ENCODE data around the gene CLDN24.

CLDN24 gene

DNA sequence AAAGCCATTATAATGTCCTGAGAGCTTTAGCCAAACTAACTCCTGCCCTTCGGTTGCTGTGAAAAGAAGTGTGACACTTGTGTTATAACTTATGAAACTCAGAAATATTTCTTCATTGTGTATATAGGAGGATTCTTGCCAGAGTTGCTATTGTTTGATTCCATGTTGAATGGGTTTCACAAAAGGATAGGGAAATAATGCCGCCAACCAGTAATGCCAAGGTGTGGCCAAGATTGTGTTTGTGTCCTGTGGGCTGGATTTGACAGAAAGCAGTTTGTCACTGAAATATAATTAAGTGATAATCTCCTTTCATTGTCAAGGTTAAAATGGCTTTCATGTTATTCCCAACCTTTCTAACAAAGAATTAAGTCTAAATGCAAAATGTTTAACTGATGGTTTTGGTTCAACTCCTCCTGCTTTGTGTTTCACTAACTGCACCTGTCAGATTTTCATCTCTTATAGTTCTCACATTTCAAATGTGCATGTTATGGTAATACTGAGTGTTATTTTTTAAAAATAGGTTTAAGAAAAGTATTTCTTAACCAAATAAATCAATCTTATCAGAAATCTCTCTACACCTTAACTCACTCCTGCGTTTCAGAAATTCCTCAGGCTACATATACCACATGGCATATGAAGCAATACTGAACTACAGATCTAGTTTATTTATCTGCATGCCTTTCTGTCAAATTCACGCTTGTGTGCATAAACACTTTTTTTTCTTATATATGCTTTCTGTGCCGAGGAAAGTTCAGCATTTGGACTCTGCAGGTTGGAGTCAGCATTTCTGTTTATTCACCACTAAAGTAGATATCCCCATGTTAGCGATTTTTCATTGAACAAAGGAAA is 1.8 kb downstream of the CLDN24 start, which contains the start of gene CLDN22:
CLDN22 (minus strand) TSS at position 66 of the 849 bp plus-strand sequence; CDS start at position 8, 58 bp downstream.
- DNase-seq: no peak

DNA sequence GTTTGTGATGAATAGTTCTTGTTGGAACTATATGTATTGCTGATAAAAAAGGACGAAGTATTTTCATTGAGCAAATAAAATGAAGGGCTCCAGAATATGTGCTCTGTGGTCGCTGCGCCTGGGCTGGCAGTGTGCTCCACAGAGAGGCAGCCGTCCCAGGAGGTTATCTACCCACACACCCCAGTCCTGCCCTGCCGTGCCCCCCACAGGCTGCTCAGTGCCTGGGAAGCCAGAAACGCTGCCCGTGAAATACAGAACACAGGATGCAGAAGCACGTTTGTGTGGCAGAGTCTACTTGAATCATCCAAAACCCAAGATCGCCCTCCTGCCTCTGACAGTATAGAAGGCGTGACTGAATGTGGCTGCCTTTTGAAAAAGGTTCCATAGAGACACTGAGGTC is 3.6 kb downstream of the CLDN24 start:
- no peak for DNase-seq

- no peak for DNase-seq
These were observed 7.4 kb downstream of the CLDN24 start for GRCh38 chr4:183314806-183315205.

GRCh38 chr4:183314336-183314735 is 7.9 kb downstream of the CLDN24 start:
- no peak for DNase-seq

DNA sequence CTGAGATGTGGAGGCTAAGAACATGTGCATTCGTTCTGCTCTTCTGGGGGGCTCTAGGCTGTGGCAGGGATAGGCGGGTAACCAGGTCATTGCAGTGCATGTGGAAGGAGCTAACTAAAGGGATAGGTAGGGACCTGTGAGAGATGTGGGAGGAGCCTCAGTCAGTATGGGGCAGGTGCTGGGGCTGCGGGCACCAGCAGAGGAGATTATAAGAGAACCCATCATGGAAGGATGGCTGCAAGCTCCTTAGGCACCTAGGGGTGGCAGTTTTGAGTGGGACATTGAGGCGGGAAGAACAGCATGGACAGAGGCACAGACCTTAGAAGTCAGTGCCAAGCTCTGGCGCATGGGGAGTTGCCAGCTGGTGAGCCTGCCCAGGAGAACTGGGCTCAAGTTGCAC is 9.4 kb downstream of the CLDN24 start:
- no peak for DNase-seq

- no peak for DNase-seq
These were observed 15.4 kb downstream of the CLDN24 start for GRCh38 chr4:183306811-183307210.

DNA sequence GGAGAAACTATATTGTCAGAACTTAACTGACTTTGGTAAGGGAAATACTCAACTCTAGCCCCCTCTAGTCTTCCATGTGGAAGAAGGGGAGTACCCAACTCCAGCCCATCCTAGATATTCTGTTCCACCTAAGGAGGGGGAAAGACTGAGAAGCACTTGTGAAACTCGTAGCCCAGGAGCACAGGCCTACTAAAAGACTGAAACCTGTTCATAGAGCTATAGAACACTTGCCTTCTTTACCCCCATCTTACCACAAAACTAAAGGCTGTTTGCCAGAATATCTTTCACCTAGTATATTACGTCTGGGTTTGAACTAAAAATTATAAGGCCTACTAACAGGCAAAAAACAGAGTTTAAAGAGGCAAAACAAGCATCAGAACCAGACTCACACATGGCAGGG is 17.7 kb downstream of the CLDN24 start:
- no peak for DNase-seq

GRCh38 chr4:183304067-183304466 is 18.2 kb downstream of the CLDN24 start:
- DNase-seq: no peak

DNA sequence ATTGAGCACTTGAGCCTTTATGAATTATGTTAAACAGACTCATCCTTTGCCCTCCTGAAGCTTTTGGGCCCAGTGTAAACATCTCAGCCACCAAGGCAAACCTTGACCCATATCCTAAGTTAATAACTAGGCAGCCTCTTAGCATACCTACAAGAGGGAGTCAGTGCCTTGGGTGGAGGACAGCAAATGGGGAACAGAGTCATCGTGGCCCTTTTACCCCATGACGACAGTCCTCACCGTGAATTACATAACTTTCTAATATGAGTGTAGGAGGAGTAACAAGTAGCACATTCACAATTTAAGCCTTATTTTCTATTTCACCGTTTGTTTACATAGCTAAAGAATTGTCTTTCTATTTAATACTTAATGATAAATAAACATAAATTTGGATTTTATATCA is 18.9 kb downstream of the CLDN24 start:
- no peak for DNase-seq

DNA sequence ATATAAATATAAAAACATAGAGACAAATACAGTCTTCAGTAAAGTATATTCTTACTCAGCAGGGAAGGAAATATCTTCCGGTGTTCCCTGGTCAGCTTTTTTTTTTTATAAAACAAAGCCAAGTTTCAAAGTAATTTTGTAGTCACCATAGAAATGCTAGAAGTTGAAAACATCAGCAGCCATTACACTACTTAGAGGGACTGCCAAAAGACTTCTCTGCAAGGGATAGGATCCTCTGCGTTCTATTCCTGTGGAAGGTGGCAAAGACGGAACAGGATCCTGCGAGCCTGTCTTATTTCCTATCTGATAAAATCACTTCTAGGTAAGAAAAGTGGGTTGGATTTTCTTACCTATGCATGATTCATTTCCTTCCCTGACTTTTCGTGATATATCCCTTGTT is 21.6 kb downstream of the CLDN24 start:
- DNase-seq: no peak

DNA sequence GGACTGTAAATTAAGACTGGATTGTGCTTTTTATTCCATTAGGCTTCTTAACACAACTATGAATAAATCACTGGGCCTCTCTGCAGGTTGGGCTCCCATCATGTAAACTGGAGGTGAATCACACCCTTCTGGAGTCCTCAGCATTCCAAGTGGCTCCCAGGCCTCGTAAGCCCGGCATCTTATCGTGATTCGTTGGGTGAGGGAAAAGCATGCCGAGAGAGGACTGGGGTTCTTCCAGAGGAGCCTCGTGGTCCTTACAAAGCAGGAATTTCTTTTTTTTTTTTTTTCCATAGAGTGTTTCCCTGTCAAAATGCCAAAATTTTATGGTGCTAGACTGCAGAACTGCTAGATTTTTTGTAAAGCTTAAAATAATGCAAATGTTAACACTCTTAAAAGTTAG is 22.2 kb downstream of the CLDN24 start:
- DNase-seq: no peak

- DNase-seq: no peak
These were observed 22.8 kb downstream of the CLDN24 start for GRCh38 chr4:183299464-183299863.

DNA sequence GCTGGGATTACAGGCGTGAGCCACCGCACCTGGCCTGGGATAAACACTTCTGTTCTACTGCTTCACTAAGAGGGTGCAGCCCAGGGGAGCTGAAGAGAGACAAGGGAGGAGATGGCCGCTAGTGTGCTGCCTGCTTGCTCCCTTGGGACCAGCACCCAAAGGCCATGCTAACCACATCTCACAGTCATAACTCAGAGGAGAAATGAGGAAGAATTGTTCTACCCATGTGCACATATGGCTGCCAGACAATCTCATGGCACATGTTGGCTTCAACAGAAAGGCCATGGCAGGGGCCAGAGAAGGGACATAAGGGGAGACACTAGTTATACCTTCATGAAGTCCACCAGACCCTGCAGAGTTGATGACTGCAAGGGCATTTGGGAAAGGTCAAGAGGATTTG is 24.6 kb downstream of the CLDN24 start:
- DNase-seq: no peak

DNA sequence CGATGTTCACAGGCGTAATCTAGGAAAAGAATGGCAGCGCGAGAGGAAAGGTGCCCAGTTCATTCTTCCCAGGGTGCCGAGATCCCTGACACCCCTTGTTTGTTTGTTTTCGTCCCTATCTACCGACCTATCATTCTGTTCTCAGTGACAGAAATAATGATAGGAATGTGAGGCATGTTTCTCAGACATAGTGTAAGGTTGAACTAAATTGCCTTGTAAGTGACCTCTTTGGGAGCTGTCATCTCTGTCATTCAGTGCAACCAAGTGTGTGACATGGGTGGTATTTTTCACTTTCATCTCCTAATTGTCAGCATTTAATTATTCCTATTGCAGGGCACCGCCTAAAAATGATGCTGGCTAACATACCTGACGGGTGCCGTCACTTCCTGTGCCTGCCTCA is 26.5 kb downstream of the CLDN24 start:
- DNase-seq: no peak

DNA sequence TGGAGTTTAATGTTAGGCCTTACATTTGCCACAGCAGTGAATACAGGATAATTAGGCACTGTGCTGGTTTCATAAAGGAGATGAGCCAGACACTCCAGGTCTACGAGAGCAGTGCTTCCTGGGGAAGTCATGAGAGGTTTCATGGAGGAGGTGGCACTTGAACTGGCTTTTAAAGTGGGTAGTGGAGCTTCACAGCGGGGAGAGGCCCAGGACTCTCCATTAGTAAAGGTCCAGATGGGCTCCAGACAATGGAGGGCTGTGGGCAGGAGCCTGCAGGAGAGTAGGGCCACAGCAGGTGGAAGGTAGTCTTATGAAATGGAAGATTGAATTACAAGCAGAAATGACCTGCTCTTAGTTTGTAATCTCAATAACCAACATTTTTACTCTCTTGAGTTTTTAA is 31.2 kb downstream of the CLDN24 start:
- DNase-seq: no peak

DNA sequence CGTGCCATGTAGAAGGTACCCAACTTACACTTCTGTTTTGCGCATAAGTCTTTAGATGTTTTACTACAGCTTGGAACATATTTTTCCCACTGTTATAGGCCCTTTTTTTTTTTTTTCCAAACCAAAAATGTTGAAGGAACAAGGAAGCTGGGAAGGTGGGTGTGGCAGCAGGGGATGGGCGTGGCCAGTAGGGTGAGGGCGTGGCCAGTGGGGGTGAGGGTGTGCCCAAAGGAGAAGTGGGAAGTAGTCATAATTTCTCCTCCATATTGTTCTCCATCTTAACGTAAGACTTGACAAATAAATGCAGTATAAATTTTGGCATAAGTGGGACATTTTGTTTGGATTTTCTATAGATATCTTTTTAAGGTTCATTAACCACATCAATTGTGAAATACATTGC is 32.5 kb downstream of the CLDN24 start:
- no peak for DNase-seq

GRCh38 chr4:183288955-183289354 is 33.3 kb downstream of the CLDN24 start:
- no peak for DNase-seq

DNA sequence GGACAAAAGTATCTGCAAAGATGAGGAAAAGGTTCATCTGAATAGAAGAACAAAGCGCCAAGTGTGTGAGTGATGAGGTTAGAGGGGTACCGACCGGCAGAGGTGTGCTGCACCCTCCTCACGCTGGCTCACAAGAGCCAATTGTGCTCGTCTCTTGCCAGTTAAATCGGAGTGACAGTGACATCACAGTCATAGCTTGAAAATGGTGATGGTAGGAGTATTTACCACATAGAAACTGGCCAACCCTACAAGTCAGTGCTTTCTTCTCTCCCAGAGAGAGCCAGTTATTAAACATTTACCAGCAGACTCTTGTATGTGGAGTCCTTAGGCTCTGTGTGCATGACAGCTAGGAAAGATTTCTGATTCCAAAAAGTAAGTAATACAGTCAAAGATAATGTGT is 34.5 kb downstream of the CLDN24 start:
- no peak for DNase-seq

DNA sequence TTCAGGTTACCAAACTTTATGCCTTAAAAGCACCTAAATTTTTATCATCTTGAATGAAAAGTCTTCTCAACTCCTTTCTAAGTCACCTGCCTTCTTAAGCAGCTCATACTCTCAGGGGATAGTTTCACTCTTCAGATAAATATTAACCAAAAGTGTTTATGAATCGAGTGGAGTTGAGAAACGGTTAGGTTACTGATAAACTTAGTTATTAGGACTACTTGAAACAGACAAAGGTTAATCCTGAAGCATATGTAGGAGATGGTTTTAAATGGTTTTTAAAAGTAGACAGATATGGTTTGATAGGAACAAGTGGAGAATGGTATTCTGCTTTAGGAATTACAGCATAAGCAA is 34.9 kb downstream of the CLDN24 start:
- no peak for DNase-seq

- DNase-seq: no peak
These were observed 35.5 kb downstream of the CLDN24 start for GRCh38 chr4:183286590-183287308.

DNA sequence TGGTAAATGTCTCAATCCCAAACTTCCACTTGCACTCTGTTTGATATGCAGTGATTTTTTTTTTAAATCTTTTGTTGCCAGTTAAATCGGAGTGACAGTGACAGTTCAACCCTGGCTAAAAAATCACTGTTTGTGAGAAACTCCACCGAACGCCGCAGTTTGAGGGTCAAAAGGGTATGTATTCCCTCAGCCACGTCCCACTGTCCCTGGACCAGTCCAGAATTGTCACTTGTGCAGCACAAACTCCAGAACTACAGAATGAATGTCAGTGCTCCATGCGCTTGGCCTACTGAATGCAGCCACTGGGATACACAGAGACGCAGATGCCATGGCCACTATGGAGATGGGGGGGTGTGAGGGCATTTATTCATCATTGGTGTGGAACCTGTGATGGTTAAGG is 36.3 kb downstream of the CLDN24 start:
- DNase-seq: no peak

- peak; percentile 40 for DNase-seq
These were observed 37.3 kb downstream of the CLDN24 start for GRCh38 chr4:183284965-183285364.

- peak; percentile 25 for DNase-seq
These were observed 37.9 kb downstream of the CLDN24 start for GRCh38 chr4:183284258-183284785.

DNA sequence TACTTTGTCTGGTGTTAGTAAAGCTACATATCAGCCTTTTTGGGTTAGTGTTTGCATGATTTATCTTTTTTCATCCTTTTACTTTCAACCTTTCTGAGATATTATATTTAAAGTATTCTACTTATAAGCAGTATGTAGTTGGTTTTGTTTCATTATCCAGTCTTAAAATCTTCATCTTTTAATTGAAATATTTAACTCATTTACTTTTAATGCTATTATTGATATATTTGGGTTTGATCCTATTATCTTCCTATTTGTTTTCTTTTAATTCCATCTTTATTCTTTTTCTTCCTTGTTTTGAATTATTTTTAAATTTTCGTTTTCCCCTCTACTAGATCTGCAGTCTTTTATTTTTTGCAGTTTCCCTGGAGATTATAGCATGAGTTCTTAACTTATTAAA is 46.1 kb downstream of the CLDN24 start:
- no peak for DNase-seq

All from eye (tissue), 1 donor.